Activated CD4-positive, CD25-positive, alpha-beta regulatory T cell treated with anti-CD3 and anti-CD28 coated beads, Interleukin-2, amount 50 U/mL, for 24 hours (primary cell): ENCODE measurements around the gene RBM17.
"Not testable (repeated sequence)": the region's sequence is repeated elsewhere in the genome, so short reads cannot be mapped to it uniquely, and the experiment has no call there.

ENCODE experiments used
- ATAC-seq, 2 donors: fragments of 150-1000 bp; cut with Tn5 transposase; one replicate each; pipeline ENCODE4 v1.10.0; 2021; ENCODE audit warnings: mild to moderate bottlenecking in 1 of 2, moderate library complexity in 1 of 2

RBM17 gene

DNA sequence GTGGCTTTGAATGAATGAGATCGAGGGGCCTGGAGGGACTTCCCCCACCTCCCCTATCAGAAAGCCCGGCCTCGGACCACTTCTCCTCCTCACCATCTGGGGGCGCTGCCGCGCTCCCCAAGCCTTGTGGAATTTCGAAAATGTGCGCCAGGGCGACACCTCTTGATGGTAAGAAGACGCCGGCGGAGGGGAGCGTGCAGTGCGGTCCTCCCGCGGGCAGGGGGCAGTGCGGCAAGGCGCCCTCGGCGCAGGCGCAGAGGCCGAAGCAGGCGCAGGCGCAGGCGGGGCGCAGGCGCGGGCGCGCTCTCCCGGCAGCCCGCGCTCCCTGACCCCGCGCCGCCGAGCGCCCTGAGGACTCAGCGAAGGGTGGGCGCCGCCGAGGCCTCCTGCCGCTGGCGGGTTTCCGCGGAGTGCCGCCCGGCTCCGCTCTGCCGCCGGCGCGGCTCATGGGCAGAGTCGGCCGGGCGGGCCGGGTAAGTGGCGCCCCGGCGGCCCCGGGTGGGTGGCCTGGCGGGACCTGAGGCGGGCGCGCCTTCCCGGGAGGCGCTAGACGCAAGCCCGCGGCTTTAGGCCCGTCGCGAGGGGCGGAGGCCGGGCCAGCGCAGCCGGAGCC, at the start of gene RBM17:
RBM17 (plus strand) TSS at position 314 of the 613 bp plus-strand sequence. CDS start 8,032 bp downstream, outside the sequence.
- ATAC-seq, result peak; percentile 69 to 72

GRCh38 chr10:6039711-6040110, 49.1 kb upstream of the RBM17 start:
- ATAC-seq, result no peak

GRCh38 chr10:6040205-6040604, 48.6 kb upstream of the RBM17 start:
- no peak for ATAC-seq

DNA sequence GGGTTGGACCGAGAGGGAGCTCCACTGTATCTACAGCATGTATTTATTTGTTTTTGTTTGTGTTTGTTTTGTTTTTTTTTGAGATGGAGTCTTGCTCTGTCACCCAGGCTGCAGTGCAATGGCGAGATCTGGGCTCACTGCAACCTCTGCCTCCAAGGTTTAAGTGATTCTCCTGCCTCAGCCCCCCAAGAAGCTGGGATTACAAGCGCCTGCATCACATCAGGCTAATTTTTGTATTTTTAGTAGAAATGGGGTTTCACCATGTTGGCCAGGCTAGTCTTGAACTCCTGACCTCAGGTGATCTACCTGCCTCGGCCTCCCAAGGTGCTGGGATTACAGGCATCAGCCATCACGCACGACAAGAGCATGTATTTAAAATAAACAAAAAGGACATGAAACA, 45.5 kb upstream of the RBM17 start:
- ATAC-seq, result not testable (repeated sequence)

- no peak for ATAC-seq
Measured at GRCh38 chr10:6044060-6044459, 44.8 kb upstream of the RBM17 start.

DNA sequence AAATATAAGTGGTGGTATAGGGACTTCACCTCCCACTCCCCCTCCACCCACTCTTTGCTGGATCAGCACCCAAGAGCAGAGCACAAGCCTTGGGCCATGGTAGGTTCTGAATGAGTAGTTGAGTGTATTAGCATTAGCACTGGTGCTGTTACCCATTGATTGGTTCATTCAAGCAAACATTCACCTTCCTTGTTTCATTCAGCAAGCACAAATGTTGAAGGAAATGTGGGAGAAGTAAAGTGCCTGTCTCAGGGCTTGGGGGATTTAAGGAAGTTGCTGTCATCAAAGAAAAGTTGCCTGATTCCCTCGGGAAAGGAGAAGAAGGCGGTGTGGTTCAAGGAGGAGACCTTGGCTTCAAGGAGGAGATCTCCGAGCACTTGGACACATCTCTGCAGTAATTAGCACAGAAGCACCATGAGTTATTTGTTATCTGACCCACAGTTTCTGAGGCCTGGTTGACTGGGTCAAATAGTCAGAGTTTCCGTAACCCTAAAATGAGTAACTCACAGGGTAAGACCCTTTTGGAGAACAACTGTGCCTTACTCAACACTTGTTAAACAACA, 44.0 kb upstream of the RBM17 start:
- ATAC-seq, result peak; percentile 67 to 68

- peak; percentile 8 to 26 for ATAC-seq
Measured at GRCh38 chr10:6045314-6045848, 43.5 kb upstream of the RBM17 start.

GRCh38 chr10:6045878-6046772, 42.7 kb upstream of the RBM17 start:
- ATAC-seq, result no peak

- no peak for ATAC-seq
Measured at GRCh38 chr10:6046773-6047611, 41.8 kb upstream of the RBM17 start.

GRCh38 chr10:6047847-6048246, 41.0 kb upstream of the RBM17 start:
- ATAC-seq, result no peak

DNA sequence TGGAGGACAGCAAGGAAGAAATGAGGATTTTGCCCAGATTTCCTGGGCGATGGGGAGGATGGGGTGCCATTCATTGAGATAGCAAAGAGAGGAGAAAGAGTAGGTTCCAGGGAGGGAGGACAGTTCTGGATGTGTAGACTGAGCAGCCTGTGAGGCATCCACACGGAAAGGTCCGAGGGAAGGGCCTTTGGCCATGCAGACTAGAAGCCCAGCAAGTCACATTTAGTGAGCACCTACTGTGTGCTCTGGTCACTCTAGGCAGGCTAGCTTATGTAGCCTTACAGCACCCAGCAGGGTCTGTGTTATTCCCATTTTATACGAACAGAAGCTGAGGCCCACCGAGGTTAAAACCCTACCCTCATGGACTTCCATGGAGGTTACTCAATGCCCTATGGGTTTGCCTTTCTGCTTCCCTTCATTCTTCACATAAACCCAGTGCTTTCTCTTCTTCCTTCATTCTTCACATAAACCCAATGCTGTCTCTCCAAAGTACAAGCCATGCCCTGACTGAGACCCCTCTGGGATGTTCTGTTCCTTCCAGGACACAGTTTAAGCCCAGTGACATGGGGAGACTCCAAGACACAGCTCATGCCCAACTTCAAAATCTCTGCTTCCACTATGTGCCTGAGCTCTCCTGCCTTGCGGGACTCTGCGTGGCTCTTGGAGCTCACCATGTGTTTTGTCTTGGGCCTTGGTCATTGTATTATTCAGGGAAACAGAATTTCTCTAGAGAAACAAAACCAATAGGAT, 40.4 kb upstream of the RBM17 start:
- ATAC-seq, result no peak

- ATAC-seq, result no peak
Measured at GRCh38 chr10:6049031-6049400, 39.8 kb upstream of the RBM17 start.

GRCh38 chr10:6050801-6051445, 37.9 kb upstream of the RBM17 start:
- ATAC-seq, result peak; percentile 52 to 53

DNA sequence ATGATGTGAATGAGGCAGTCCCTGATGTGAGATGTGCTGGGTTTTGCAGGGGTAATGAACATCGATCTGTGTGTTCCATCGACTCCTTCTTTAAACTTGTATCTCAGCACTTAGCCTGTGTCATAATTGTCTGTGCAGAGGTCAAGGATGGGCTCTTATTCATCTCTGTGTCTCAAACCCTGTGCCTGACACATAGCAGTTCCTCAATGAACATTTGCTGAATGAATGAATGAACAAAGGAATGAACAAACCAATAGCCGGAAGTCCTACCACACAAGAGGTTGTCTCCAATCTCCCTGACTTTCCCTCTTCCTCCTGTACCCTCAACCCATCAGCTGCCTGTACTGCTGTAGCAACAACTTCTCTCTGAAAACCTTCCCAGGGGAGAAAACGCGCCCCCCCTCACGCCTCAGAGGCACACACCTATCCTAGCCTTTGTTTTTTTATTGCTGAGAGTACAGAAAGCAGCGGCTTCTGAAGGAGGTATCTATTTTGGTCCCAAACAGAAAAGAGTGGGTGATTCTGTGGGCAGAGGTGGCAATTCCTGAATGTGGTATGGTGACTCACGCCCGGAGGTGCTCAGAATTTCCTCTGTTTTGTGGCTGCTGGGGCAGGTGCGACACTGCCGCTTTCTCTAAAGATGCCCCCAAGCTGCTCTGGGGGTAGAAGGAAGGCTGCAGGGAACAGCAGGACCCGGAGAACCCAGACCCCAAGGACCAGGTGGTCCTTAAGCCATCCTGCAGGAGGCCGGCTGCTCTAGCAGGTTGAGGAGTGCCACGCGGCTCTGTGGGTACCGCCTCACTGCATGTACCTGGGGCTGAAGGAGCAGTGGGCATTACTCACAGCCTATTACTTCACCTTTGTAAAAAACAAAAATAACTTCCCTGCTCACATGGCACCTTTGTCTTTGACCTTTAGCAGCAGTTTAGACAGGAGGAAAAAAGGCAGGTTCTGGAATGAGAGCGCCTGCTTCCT, 36.3 kb upstream of the RBM17 start:
- ATAC-seq, result peak; percentile 44 to 50

DNA sequence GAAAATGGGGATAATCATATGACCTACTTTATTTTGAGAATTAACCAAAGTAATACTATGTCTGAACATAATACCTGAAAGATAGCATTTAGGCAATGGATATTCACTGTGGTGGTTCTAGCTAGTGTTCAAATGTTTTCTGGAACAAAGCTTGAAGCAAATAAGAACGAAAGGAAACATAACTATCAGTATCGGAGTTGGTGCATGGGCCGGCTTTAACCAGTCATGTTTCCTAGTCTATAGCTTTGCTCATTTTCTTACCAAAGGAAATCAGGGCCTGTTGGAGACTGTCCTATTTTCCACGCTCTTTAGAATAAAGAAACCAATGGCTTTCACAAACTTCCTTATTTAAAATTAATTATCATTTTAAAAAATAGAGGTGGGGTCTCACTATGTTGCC, 35.5 kb upstream of the RBM17 start:
- ATAC-seq, result no peak

DNA sequence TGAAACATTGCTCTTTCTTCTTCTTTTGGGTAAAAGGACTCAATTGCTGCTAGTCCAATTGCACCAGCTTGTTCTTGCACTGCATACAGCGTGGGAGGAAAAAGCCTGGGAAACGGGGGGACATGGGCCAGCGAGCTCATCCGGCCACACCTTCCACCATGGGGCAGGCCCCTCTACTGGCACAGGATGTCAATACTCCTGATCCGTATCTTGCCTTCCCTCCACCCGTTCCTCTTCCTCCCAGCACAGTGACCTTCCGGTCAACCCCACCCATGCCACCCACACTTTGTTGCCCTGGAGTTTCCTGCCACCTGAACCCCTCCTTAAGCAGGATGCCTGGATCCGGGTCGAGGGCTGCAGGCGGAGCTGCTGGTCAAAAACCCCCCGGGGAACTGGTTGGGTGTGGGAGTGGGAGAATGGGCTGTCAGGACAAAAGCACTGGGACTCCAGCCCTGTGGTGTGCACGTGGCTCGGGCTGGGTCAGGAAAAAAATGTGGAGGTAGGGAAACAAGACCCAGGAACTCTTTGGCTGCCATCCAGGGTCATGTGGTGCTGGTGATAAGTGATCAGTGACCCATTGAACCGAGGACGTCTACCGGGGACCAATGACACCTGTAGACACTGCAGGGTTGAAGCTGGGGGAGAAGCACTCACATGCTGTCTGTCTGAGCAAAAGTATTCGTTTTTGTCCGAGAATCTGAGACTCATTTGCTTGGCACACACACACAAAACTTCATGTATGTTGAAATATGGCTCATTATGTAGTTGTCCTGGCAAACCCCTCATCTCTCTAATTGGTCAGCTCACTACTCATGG, 34.8 kb upstream of the RBM17 start:
- ATAC-seq, result no peak

GRCh38 chr10:6054884-6055283, 34.0 kb upstream of the RBM17 start:
- ATAC-seq, result no peak

DNA sequence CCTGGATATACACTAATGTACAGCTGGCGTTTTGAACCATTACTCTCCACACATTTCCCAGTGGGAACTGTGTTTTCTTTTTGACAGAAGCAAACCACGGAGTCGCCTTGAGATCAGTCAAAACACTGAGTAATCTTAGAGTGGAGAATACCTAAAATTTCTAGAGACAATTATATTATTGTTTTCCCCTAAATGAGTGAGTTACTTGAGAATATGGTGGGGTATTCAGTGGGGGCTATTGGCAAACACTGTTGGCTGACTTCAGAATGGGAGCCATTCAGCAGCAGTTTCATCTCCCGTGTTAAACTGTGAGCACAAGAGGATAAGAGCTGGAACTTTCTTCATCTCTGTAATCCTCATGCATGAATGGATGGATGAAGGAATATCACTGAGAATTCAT, 32.9 kb upstream of the RBM17 start:
- ATAC-seq, result no peak
